Transverse colon (tissue), 4 donors: ENCODE data around the gene CD79B.

Source experiments
- EP300 ChIP-seq: sonication (generic); formaldehyde crosslinking; IDR thresholded peaks from one replicate; pipeline ENCODE4 v1.6.1; 2017; ENCODE audit warnings: antibody characterized with exemption, low read depth
- POLR2A ChIP-seq: fragments of 450-650 bp; IDR thresholded peaks from one replicate; pipeline ENCODE4 v1.6.1; 2016; ENCODE audit warnings: antibody characterized with exemption, mild to moderate bottlenecking, moderate library complexity
- POLR2AphosphoS5 ChIP-seq, 3 donors: sonication (generic); formaldehyde crosslinking; IDR thresholded peaks; one replicate each; pipeline ENCODE4 v1.6.1; 2016; ENCODE audit warnings: antibody characterized with exemption in 3 of 3
- TF ChIP-seq, protein P1 (sequence below), 5 experiments: fragments of 200-600 bp in 3 of 5; fragments of 450-650 bp in 2 of 5; sonication (generic) in 3 of 5; IDR thresholded peaks; 1 replicate in 2 of 5; 2 replicates in 3 of 5; pipeline ENCODE4 v1.5.1; 2016 to 2017; ENCODE audit warnings: antibody characterized with exemption in 5 of 5, inconsistent platforms in 3 of 5, mild to moderate bottlenecking in 2 of 5, moderate library complexity in 1 of 5

- TF ChIP-seq, protein P1, sequence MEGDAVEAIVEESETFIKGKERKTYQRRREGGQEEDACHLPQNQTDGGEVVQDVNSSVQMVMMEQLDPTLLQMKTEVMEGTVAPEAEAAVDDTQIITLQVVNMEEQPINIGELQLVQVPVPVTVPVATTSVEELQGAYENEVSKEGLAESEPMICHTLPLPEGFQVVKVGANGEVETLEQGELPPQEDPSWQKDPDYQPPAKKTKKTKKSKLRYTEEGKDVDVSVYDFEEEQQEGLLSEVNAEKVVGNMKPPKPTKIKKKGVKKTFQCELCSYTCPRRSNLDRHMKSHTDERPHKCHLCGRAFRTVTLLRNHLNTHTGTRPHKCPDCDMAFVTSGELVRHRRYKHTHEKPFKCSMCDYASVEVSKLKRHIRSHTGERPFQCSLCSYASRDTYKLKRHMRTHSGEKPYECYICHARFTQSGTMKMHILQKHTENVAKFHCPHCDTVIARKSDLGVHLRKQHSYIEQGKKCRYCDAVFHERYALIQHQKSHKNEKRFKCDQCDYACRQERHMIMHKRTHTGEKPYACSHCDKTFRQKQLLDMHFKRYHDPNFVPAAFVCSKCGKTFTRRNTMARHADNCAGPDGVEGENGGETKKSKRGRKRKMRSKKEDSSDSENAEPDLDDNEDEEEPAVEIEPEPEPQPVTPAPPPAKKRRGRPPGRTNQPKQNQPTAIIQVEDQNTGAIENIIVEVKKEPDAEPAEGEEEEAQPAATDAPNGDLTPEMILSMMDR (IDR thresholded peaks at IDR 0.05) = no peak
- TF ChIP-seq POLR2A (no peak), POLR2AphosphoS5 (IDR thresholded peaks at IDR 0.05) (no peak), EP300 (no peak)
Observed at GRCh38 chr17:63942309-63942985, 10.3 kb upstream of the CD79B start.
